Tibial nerve (tissue), 4 donors: ENCODE results near the gene EXT2.

ENCODE experiments used
- CTCF ChIP-seq, 5 experiments: fragments of 200-600 bp in 3 of 5; fragments of 450-650 bp in 2 of 5; sonication (generic) in 3 of 5; IDR thresholded peaks; one replicate each; pipeline ENCODE4 v1.5.1; 2016 to 2019; ENCODE audit warnings: antibody characterized with exemption in 5 of 5, mild to moderate bottlenecking in 3 of 5, moderate library complexity in 2 of 5
- EP300 ChIP-seq, 2 donors: sonication (generic); formaldehyde crosslinking; IDR thresholded peaks; one replicate each; pipeline ENCODE4 v1.6.1; 2017; ENCODE audit warnings: antibody characterized with exemption in 2 of 2, mild to moderate bottlenecking in 1 of 2

DNA sequence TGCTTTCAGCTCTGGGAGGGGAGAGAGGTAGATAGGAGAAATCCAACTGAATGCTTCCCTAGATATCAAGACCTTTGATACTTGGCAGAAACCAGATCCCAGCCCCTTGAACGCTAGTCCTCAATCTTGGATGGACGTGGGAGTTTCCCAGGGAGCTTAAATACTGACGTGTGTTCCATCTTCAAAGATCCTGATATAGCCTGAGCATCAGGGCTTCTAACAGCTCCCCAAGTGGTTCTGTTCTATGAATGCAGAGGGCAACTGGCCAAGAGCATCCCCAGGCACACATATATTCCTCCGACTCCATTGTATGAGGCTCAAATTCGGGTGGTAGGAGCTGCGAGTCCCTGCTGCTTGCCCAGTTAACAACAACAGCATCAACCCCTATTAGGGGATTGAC is 38.1 kb upstream of the EXT2 start:
- no peak for TF ChIP-seq CTCF (IDR thresholded peaks at IDR 0.05)
- no peak for TF ChIP-seq EP300 (IDR thresholded peaks at IDR 0.05)
